Neural crest cell (in vitro differentiated cells): ENCODE measurements around the gene ANO4. TPM values are rescaled to one million over a fixed set of nuclear protein-coding genes. Genes with fewer than 3 reads are reported as not detected.

Source experiments
- DNase-seq: peaks from one replicate; pipeline ENCODE4 v3.0.0; 2021; ENCODE audit warnings: low read depth, mixed read lengths, low spot score
- H3K27ac Mint-ChIP-seq: one replicate; pipeline ENCODE4 v1.8.0; 2021; ENCODE audit warnings: mild to moderate bottlenecking, mixed read lengths; ENCODE audit not compliant: unreplicated experiment
- H3K27me3 Mint-ChIP-seq: 2 replicates; pipeline ENCODE4 v1.8.0; 2021; ENCODE audit warnings: low read depth, mild to moderate bottlenecking, mixed read lengths
- H3K36me3 Mint-ChIP-seq: 2 replicates; pipeline ENCODE4 v1.8.0; 2021; ENCODE audit warnings: low read depth, mild to moderate bottlenecking, mixed read lengths
- H3K4me1 Mint-ChIP-seq: 2 replicates; pipeline ENCODE4 v1.8.0; 2021; ENCODE audit warnings: mixed read lengths
- H3K4me3 Mint-ChIP-seq: one replicate; pipeline ENCODE4 v1.8.0; 2021; ENCODE audit warnings: mild to moderate bottlenecking, mixed read lengths
- H3K9me3 Mint-ChIP-seq: 2 replicates; pipeline ENCODE4 v1.8.0; 2021; ENCODE audit warnings: mixed read lengths
- CTCF ChIP-seq: fragments of 200-600 bp; sonication (generic); conservative IDR thresholded peaks from 2 replicates; pipeline ENCODE4 v1.5.0; 2021; ENCODE audit warnings: antibody characterized with exemption, mild to moderate bottlenecking
- total RNA-seq: library from RNA; stranded (reverse); gene quantifications from 2 replicates; pipeline ENCODE4 v1.2.1, GENCODE V29; 2021

ANO4 gene
- total RNA-seq, 1 donor from 2014 or later: 0.61 TPM

- Mint-ChIP-seq H3K27ac (no peak overlapping the region), H3K27me3 (no peaks in the 10 kb centered on the region), H3K36me3 (no peaks in the 10 kb centered on the region), H3K4me1 (no peaks in the 10 kb centered on the region), H3K9me3 (no peaks in the 10 kb centered on the region), H3K4me3 (no peak overlapping the region)
- DNase-seq: no peak
- no peak for TF ChIP-seq CTCF
Observed at GRCh38 chr12:101001669-101002068, 207.1 kb downstream of the ANO4 start.

- Mint-ChIP-seq H3K27ac (no peak overlapping the region), H3K27me3 (no peaks in the 10 kb centered on the region), H3K4me3 (no peak overlapping the region), H3K36me3 (no peaks in the 10 kb centered on the region), H3K9me3 (no peaks in the 10 kb centered on the region), H3K4me1 (no peaks in the 10 kb centered on the region)
- no peak for TF ChIP-seq CTCF
- no peak for DNase-seq
Observed at GRCh38 chr12:101002696-101003419, 208.3 kb downstream of the ANO4 start.

GRCh38 chr12:101004898-101005297 is 210.3 kb downstream of the ANO4 start:
- Mint-ChIP-seq H3K27ac (no peak overlapping the region), H3K27me3 (no peaks in the 10 kb centered on the region), H3K4me1 (no peaks in the 10 kb centered on the region), H3K36me3 (peaks cover 2% of the 10 kb centered on the region), H3K9me3 (peaks cover 9% of the 10 kb centered on the region), H3K4me3 (no peak overlapping the region)
- no peak for DNase-seq
- no peak for TF ChIP-seq CTCF

- TF ChIP-seq CTCF: no peak
- Mint-ChIP-seq H3K9me3 (peaks cover 12% of the 10 kb centered on the region), H3K27me3 (no peaks in the 10 kb centered on the region), H3K27ac (no peak overlapping the region), H3K36me3 (peaks cover 2% of the 10 kb centered on the region), H3K4me3 (no peak overlapping the region), H3K4me1 (no peaks in the 10 kb centered on the region)
- DNase-seq: no peak
Observed at GRCh38 chr12:101009274-101009673, 214.7 kb downstream of the ANO4 start.

- no peaks in the 10 kb centered on the region for H3K27me3 Mint-ChIP-seq
- no peak overlapping the region for H3K27ac Mint-ChIP-seq
Observed at GRCh38 chr12:101010896-101011295, 216.3 kb downstream of the ANO4 start.

More at GRCh38 chr12:101010896-101011295, 216.3 kb downstream of the ANO4 start:
- TF ChIP-seq CTCF: no peak
- Mint-ChIP-seq H3K4me3 (no peak overlapping the region), H3K4me1 (no peaks in the 10 kb centered on the region), H3K36me3 (peaks cover 2% of the 10 kb centered on the region), H3K9me3 (peaks cover 12% of the 10 kb centered on the region)
- no peak for DNase-seq
